CD8-positive, alpha-beta memory T cell (primary cell): Measurements from ENCODE around the gene SLC25A21. TPM values are rescaled to one million over a fixed set of nuclear protein-coding genes. Genes with fewer than 3 reads are reported as not detected.

ENCODE experiments used
- CTCF ChIA-PET: fragments of 350-600 bp; sonication (Branson Sonifier 250); formaldehyde crosslinking; loops from one replicate; lab custom pipeline; 2021; ENCODE audit warnings: antibody characterized with exemption; lab: Charles Lee
- POLR2A ChIA-PET: fragments of 350-600 bp; sonication (Branson Sonifier 250); formaldehyde crosslinking; loops from one replicate; lab custom pipeline; 2021; ENCODE audit warnings: antibody characterized with exemption; lab: Charles Lee
- DNase-seq, 5 donors: peaks; one replicate each; pipeline versions ENCODE4 v3.0.0 to v3.0.0-alpha.2; 2020 to 2022; ENCODE audit warnings: mixed read lengths in 1 of 5
- H3K27ac ChIP-seq: one replicate; pipeline ENCODE4 v1.7.0; 2013; ENCODE audit warnings: low read depth, mild to moderate bottlenecking, low read length, moderate library complexity
- H3K27me3 ChIP-seq: 2 replicates; pipeline ENCODE4 v1.7.0; 2013; ENCODE audit warnings: low read length, mild to moderate bottlenecking; ENCODE audit not compliant: insufficient read depth, poor library complexity, severe bottlenecking
- H3K36me3 ChIP-seq: 2 replicates; pipeline ENCODE4 v1.7.0; 2013; ENCODE audit warnings: mild to moderate bottlenecking, low read length, moderate library complexity; ENCODE audit not compliant: insufficient read depth
- H3K4me1 ChIP-seq: 2 replicates; pipeline ENCODE4 v1.7.0; 2013; ENCODE audit warnings: mild to moderate bottlenecking, low read length, moderate library complexity; ENCODE audit not compliant: insufficient read depth
- H3K4me3 ChIP-seq: 2 replicates; pipeline ENCODE4 v1.7.0; 2013; ENCODE audit warnings: mild to moderate bottlenecking, low read length
- H3K9me3 ChIP-seq: 2 replicates; pipeline ENCODE4 v1.7.0; 2013; ENCODE audit warnings: mild to moderate bottlenecking, low read length
- H3K27ac Mint-ChIP-seq, 8 donors: one replicate each; pipeline ENCODE4 v1.8.0; 2020 to 2021; ENCODE audit warnings: mixed read lengths in 8 of 8, mild to moderate bottlenecking in 6 of 8, inconsistent platforms in 3 of 8, moderate library complexity in 3 of 8
- H3K27me3 Mint-ChIP-seq, 2 donors: one replicate each; pipeline ENCODE4 v1.8.0; 2020 to 2021; ENCODE audit warnings: mixed read lengths in 2 of 2, mild to moderate bottlenecking in 1 of 2, moderate library complexity in 1 of 2
- H3K36me3 Mint-ChIP-seq, 3 donors: one replicate each; pipeline ENCODE4 v1.8.0; 2020 to 2021; ENCODE audit warnings: mixed read lengths in 3 of 3, inconsistent platforms in 1 of 3, mild to moderate bottlenecking in 1 of 3
- H3K4me1 Mint-ChIP-seq, 3 donors: one replicate each; pipeline ENCODE4 v1.8.0; 2020 to 2021; ENCODE audit warnings: mixed read lengths in 3 of 3, inconsistent platforms in 1 of 3, mild to moderate bottlenecking in 1 of 3
- H3K4me3 Mint-ChIP-seq, 7 donors: one replicate each; pipeline ENCODE4 v1.8.0; 2020 to 2021; ENCODE audit warnings: mixed read lengths in 7 of 7, mild to moderate bottlenecking in 6 of 7, moderate library complexity in 4 of 7, inconsistent platforms in 2 of 7
- H3K9me3 Mint-ChIP-seq, 5 donors: one replicate each; pipeline ENCODE4 v1.8.0; 2020 to 2022; ENCODE audit warnings: mixed read lengths in 5 of 5, mild to moderate bottlenecking in 3 of 5, moderate library complexity in 2 of 5, inconsistent platforms in 1 of 5
- polyA plus RNA-seq: library from polyadenylated mRNA; unstranded; fragments of 300-500 nt; fragmentation: Illumina TruSeq; gene quantifications from one replicate; pipeline ENCODE4 v1.2.3, GENCODE V29; 2021
- total RNA-seq, 2 experiments: library from RNA; stranded (reverse); gene quantifications; one replicate each; pipeline ENCODE4 v1.2.3, GENCODE V29; 2021

SLC25A21 gene
- total and polyA plus RNA-seq, 3 experiments from 2014 or later, result not detected

- Histone ChIP-seq H3K4me1 (no peaks in the 10 kb centered on the region), H3K36me3 (no peaks in the 10 kb centered on the region), H3K27ac (no peak overlapping the region), H3K9me3 (no peaks in the 10 kb centered on the region), H3K4me3 (no peak overlapping the region), H3K27me3 (peaks cover 5% of the 10 kb centered on the region)
- H3K4me3 Mint-ChIP-seq, result no peak overlapping the region
- peaks cover 0 to 6% (median 1%) of the 10 kb centered on the region in 3 donors for H3K4me1 Mint-ChIP-seq
- H3K9me3 Mint-ChIP-seq, result peaks cover 0 to 18% (median 9%) of the 10 kb centered on the region in 5 donors
- no peaks in the 10 kb centered on the region for H3K36me3 Mint-ChIP-seq
- CTCF ChIA-PET, result no interaction called here
- H3K27me3 Mint-ChIP-seq, result peaks cover 37 to 65% of the 10 kb centered on the region in 2 donors
- no peak overlapping the region for H3K27ac Mint-ChIP-seq
- no peak for DNase-seq
- POLR2A ChIA-PET, result no interaction called here
Observed at GRCh38 chr14:36647417-36647823, 525.0 kb downstream of the SLC25A21 start.

GRCh38 chr14:36646664-36647416 is 525.6 kb downstream of the SLC25A21 start:
- H3K9me3 Mint-ChIP-seq, result peaks cover 0 to 18% (median 9%) of the 10 kb centered on the region in 5 donors
- H3K27me3 Mint-ChIP-seq, result peaks cover 37 to 63% of the 10 kb centered on the region in 2 donors
- H3K27ac ChIP-seq, result no peak overlapping the region
- no peak overlapping the region for H3K4me3 Mint-ChIP-seq
- H3K27me3 ChIP-seq, result peaks cover 5% of the 10 kb centered on the region
- POLR2A ChIA-PET, result no interaction called here
- H3K27ac Mint-ChIP-seq, result no peak overlapping the region
- no peaks in the 10 kb centered on the region for H3K9me3 ChIP-seq
- no peaks in the 10 kb centered on the region for H3K4me1 ChIP-seq
- no peak overlapping the region for H3K4me3 ChIP-seq
- DNase-seq, result no peak
- H3K36me3 Mint-ChIP-seq, result no peaks in the 10 kb centered on the region
- no peaks in the 10 kb centered on the region for H3K36me3 ChIP-seq
- H3K4me1 Mint-ChIP-seq, result peaks cover 0 to 6% (median 1%) of the 10 kb centered on the region in 3 donors
- CTCF ChIA-PET, result no interaction called here

GRCh38 chr14:36633580-36633979 is 538.8 kb downstream of the SLC25A21 start:
- Histone ChIP-seq H3K27ac (no peak overlapping the region), H3K36me3 (no peaks in the 10 kb centered on the region), H3K9me3 (no peaks in the 10 kb centered on the region), H3K4me1 (no peaks in the 10 kb centered on the region), H3K4me3 (no peak overlapping the region), H3K27me3 (no peaks in the 10 kb centered on the region)
- Mint-ChIP-seq H3K36me3 (no peaks in the 10 kb centered on the region), H3K27ac (no peak overlapping the region), H3K4me3 (no peak overlapping the region), H3K4me1 (no peaks in the 10 kb centered on the region), H3K9me3 (peaks cover 0 to 6% (median 0%) of the 10 kb centered on the region in 5 donors), H3K27me3 (peaks cover 0 to 3% of the 10 kb centered on the region in 2 donors)
- DNase-seq, result no peak
- ChIA-PET POLR2A (no interaction called here), CTCF (no interaction called here)

Other genes with a start within 250 kb of the SLC25A21 start
- not detected for gene MIPOL1, start 25.3 kb upstream of the SLC25A21 start, total RNA-seq
- not detected for gene MIPOL1, start 25.3 kb upstream of the SLC25A21 start, polyA plus RNA-seq